HUDEP-2 (cell line): ENCODE data around the gene SSNA1.

Experiments used
- DNase-seq, 76 experiments: peaks; one replicate each; lab custom pipeline; 2025; ENCODE audit not compliant: unreplicated experiment in 76 of 76; lab: John Stamatoyannopoulos, UW

Gene SSNA1

GRCh38 chr9:137180491-137180890, 8.0 kb upstream of the SSNA1 start:
- DNase-seq, result no peak

GRCh38 chr9:137181680-137182079, 6.8 kb upstream of the SSNA1 start:
- DNase-seq, result no peak

GRCh38 chr9:137182836-137183235, 5.6 kb upstream of the SSNA1 start:
- no peak for DNase-seq

GRCh38 chr9:137183980-137184595, 4.4 kb upstream of the SSNA1 start:
- DNase-seq, result no peak

GRCh38 chr9:137184881-137185660, 3.4 kb upstream of the SSNA1 start:
- no peak for DNase-seq

GRCh38 chr9:137185921-137186320, 2.6 kb upstream of the SSNA1 start:
- DNase-seq, result no peak

- DNase-seq, result peak in 63 of 76 experiments; percentile 10 to 78 (median 54)
These were observed 2.1 kb upstream of the SSNA1 start for GRCh38 chr9:137186385-137186784.

- DNase-seq, result no peak
These were observed 1.1 kb upstream of the SSNA1 start for GRCh38 chr9:137187386-137187785.

GRCh38 chr9:137188086-137188489, 388 bp upstream of the SSNA1 start:
- DNase-seq, result no peak

- peak in 1 of 76 experiments; percentile 62 for DNase-seq
These were observed 1.1 kb downstream of the SSNA1 start for GRCh38 chr9:137189297-137190295.

GRCh38 chr9:137190315-137190856, 1.9 kb downstream of the SSNA1 start:
- DNase-seq, result peak in 17 of 76 experiments; percentile 11 to 51 (median 26)

- no peak for DNase-seq
These were observed 2.8 kb downstream of the SSNA1 start for GRCh38 chr9:137191245-137191644.

- DNase-seq, result no peak
These were observed 3.4 kb downstream of the SSNA1 start for GRCh38 chr9:137191691-137192447.

- no peak for DNase-seq
These were observed 3.9 kb downstream of the SSNA1 start for GRCh38 chr9:137192448-137192780.

- no peak for DNase-seq
These were observed 4.4 kb downstream of the SSNA1 start for GRCh38 chr9:137192859-137193258.

GRCh38 chr9:137193771-137194170, 5.3 kb downstream of the SSNA1 start:
- no peak for DNase-seq

- DNase-seq, result no peak
These were observed 5.9 kb downstream of the SSNA1 start for GRCh38 chr9:137194388-137194787.

GRCh38 chr9:137194909-137195308, 6.4 kb downstream of the SSNA1 start:
- DNase-seq, result no peak

GRCh38 chr9:137195525-137196220, 7.2 kb downstream of the SSNA1 start:
- no peak for DNase-seq
